ENCODE measurements around the gene FGF11. TPM values are rescaled to one million over a fixed set of nuclear protein-coding genes. Genes with fewer than 3 reads are reported as not detected.

FGF11 gene
- total and polyA plus RNA-seq, 2 of the 13 experiments (the other 11 are each of a cell fraction or from before 2014, with no cell fraction given), result 0.20 to 7.6 TPM

GRCh38 chr17:7392696-7393612 is 46.4 kb upstream of the FGF11 start (continued):
- TF ChIP-seq, protein P1, sequence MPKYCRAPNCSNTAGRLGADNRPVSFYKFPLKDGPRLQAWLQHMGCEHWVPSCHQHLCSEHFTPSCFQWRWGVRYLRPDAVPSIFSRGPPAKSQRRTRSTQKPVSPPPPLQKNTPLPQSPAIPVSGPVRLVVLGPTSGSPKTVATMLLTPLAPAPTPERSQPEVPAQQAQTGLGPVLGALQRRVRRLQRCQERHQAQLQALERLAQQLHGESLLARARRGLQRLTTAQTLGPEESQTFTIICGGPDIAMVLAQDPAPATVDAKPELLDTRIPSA (CRISPR knock-in tag; IDR thresholded peaks at IDR 0.05; ENCODE audit: borderline replicate concordance), result no peak
- TF ChIP-seq, protein P2, sequence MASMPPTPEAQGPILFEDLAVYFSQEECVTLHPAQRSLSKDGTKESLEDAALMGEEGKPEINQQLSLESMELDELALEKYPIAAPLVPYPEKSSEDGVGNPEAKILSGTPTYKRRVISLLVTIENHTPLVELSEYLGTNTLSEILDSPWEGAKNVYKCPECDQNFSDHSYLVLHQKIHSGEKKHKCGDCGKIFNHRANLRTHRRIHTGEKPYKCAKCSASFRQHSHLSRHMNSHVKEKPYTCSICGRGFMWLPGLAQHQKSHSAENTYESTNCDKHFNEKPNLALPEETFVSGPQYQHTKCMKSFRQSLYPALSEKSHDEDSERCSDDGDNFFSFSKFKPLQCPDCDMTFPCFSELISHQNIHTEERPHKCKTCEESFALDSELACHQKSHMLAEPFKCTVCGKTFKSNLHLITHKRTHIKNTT (CRISPR knock-in tag; IDR thresholded peaks at IDR 0.05), result no peak
- TF ChIP-seq ZSCAN5A (CRISPR knock-in tag; IDR thresholded peaks at IDR 0.05; ENCODE audit: borderline replicate concordance) (no peak), KDM1A (CRISPR knock-in tag; IDR thresholded peaks at IDR 0.05) (no peak), MXD4 (CRISPR knock-in tag; IDR thresholded peaks at IDR 0.05) (no peak)

DNA sequence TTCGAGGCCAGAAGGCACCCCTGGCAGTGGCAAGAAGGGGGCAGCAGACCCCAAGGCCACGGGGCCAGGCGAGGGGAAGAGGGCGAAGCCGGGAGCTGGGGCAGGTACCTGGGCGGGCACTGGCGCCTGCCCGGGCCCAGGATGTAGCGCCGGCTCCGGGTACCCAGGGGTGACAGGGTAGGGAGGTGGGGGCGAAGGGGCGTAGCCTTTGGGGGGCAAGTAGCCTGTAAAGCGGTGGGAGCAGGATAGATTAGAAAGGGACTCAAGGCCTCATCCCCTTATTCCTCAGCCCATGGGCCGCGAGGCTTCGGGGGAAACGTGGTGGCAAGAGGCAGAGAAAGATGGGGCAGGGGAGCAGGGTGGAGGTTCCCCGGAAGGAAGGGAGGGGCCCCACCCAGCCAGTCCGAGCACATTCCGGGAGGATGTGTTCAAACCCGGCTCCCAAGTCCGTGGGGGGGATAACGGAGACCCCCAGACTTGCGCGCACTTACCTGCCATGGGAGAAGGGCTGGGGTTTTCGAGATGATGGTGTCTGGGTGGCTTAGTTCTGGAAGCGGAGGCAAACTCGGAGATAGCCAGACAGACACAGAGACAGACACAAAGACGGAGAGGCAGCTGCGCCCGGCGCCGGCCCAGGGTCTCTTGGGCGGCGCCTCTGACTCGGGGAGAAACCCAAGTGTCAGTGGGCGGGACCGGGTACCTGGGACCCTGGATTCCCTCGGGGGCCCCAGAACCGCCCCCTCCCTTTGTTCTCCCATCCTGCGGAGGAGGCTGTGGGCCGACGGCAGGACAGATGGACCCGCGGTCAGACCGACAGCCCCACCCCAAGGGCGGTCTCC is 45.5 kb upstream of the FGF11 start:
- Histone ChIP-seq H3K4me1 (ENCODE audit: insufficient read depth, low read length) (peaks cover 14% of the 10 kb centered on the region), H3K9ac (ENCODE audit: insufficient read depth, low read depth, low read length) (peak overlapping the region; percentile 66), H3K4me3 (replicated peaks in 1 of 3; ENCODE audit: insufficient read depth in 1 of 3, low read depth in 2 of 3, low read length in 3 of 3) (peak overlapping the region; percentile 68 to 90 (median 84)), H2AFZ (ENCODE audit: low read length) (no peak overlapping the region), H3K4me2 (ENCODE audit: low read depth, low read length) (peak overlapping the region; percentile 88), H3K27ac (ENCODE audit: extremely low read length, insufficient read depth, low read length) (peak overlapping the region; percentile 76), H3K79me2 (ENCODE audit: insufficient read depth, low read length) (no peaks in the 10 kb centered on the region), H3K36me3 (replicated peaks in 1 of 2; ENCODE audit: control insufficient read depth in 1 of 2, insufficient read depth in 2 of 2, low read length in 2 of 2) (peaks cover 0 to 2% of the 10 kb centered on the region in 2 experiments; a peak in 2 of 5 replicates), H3K9me3 (ENCODE audit: low read length) (no peaks in the 10 kb centered on the region), H4K20me1 (ENCODE audit: insufficient read depth, low read length) (no peaks in the 10 kb centered on the region), H3K27me3 (ENCODE audit: control insufficient read depth in 1 of 2, insufficient read depth in 2 of 2, low read length in 2 of 2) (no peaks in the 10 kb centered on the region)
- WGBS (ENCODE audit: low lambda C conversion rate), result 60% methylated on average over 22 of the region's 48 CpGs
- DNase-seq (ENCODE audit: low spot score) (no peak), ATAC-seq (peak; percentile 39), FAIRE-seq (no peak)
- no TSS peak for BruUV-seq (replicated peaks)
- ChIA-PET POLR2A (interaction anchor here (0.7 to 2.4 kb wide), 11 partner anchors 10 to 294 kb away, joined by 3 to 76 read pairs (median 4); partner anchors contain the start of genes CHRNB1, NEURL4, POLR2A and SLC35G6), CTCF (ENCODE audit: low intra/inter-chr PET ratio, low total read pairs) (no interaction called here)
- in situ Hi-C loops (cut with HindIII; ENCODE audit: extremely low pct_ligation_motif_present, low pct_unique_long_range_greater_than_20kb) (no loop called here), intact Hi-C loops (cut with micrococcal nuclease; ENCODE audit: unreplicated experiment) (no loop called here)
- TF ChIP-seq MATR3 (CRISPR knock-in tag; IDR thresholded peaks at IDR 0.05), result no peak
- no peak for TF ChIP-seq ZNF296 (CRISPR knock-in tag; conservative IDR thresholded peaks at IDR 0.05)
- TF ChIP-seq CEBPZ (IDR thresholded peaks at IDR 0.05; ENCODE audit: low read length), result no peak
- no peak for TF ChIP-seq ZNF282 (IDR thresholded peaks at IDR 0.05; ENCODE audit: partially characterized antibody)
- TF ChIP-seq SIN3A (IDR thresholded peaks at IDR 0.05; ENCODE audit: borderline replicate concordance, low read depth, low read length), result no peak
- TF ChIP-seq ZNF703 (CRISPR knock-in tag; IDR thresholded peaks at IDR 0.05; ENCODE audit: borderline replicate concordance), result no peak
- TF ChIP-seq PTBP1 (IDR thresholded peaks at IDR 0.05; ENCODE audit: low read depth, low read length, poor library complexity, severe bottlenecking), result no peak
- 0 out of 2 replicates have a peak, but pooled peaks have one; percentile 5 for TF ChIP-seq ZNF556 (CRISPR knock-in tag; IDR thresholded peaks at IDR 0.05; ENCODE audit: borderline replicate concordance)

Measured in HepG2 (cell line).